HEK293 (cell line): ENCODE results near the gene CDK5.
A peak's percentile ranks its signal among the peaks of the same experiment; 100 is the strongest.

Experiments
- HOXC10 ChIP-seq: sonication (generic); formaldehyde crosslinking; IDR thresholded peaks from 2 replicates; pipeline ENCODE4 v1.8.1; 2023; ENCODE audit warnings: mild to moderate bottlenecking, missing genetic modification reagents
- MYNN ChIP-seq: fragments of 450-650 bp; formaldehyde crosslinking; IDR thresholded peaks from 2 replicates; pipeline ENCODE4 v1.5.1; 2016; ENCODE audit warnings: missing biosample characterization, missing genetic modification characterization, borderline replicate concordance
- RBAK ChIP-seq: fragments of 450-650 bp; formaldehyde crosslinking; IDR thresholded peaks from 2 replicates; pipeline ENCODE4 v1.5.1; 2016; ENCODE audit warnings: missing biosample characterization, missing genetic modification characterization
- YY2 ChIP-seq: fragments of 450-650 bp; formaldehyde crosslinking; IDR thresholded peaks from 2 replicates; pipeline ENCODE4 v1.5.1; 2016; ENCODE audit warnings: missing biosample characterization, missing genetic modification characterization
- ZBTB17 ChIP-seq: fragments of 450-650 bp; formaldehyde crosslinking; IDR thresholded peaks from 2 replicates; pipeline ENCODE4 v1.5.1; 2016; ENCODE audit warnings: missing biosample characterization, missing genetic modification characterization
- ZBTB20 ChIP-seq: fragments of 450-650 bp; formaldehyde crosslinking; IDR thresholded peaks from 2 replicates; pipeline ENCODE4 v1.5.1; 2016; ENCODE audit warnings: missing biosample characterization, missing genetic modification characterization
- ZNF121 ChIP-seq: fragments of 450-650 bp; formaldehyde crosslinking; IDR thresholded peaks from 2 replicates; pipeline ENCODE4 v1.5.1; 2016; ENCODE audit warnings: missing biosample characterization, missing genetic modification characterization
- ZNF132 ChIP-seq: fragments of 450-650 bp; formaldehyde crosslinking; IDR thresholded peaks from 2 replicates; pipeline ENCODE4 v1.5.1; 2017; ENCODE audit warnings: missing biosample characterization, missing genetic modification characterization, borderline replicate concordance
- ZNF169 ChIP-seq: fragments of 450-650 bp; formaldehyde crosslinking; IDR thresholded peaks from 2 replicates; pipeline ENCODE4 v1.5.1; 2016; ENCODE audit warnings: missing biosample characterization, missing genetic modification characterization
- ZNF202 ChIP-seq: fragments of 450-650 bp; formaldehyde crosslinking; IDR thresholded peaks from 2 replicates; pipeline ENCODE4 v1.5.1; 2016; ENCODE audit warnings: missing biosample characterization, missing genetic modification characterization, borderline replicate concordance
- ZNF211 ChIP-seq: fragments of 450-650 bp; formaldehyde crosslinking; IDR thresholded peaks from 2 replicates; pipeline ENCODE4 v1.5.1; 2016; ENCODE audit warnings: low read depth, missing biosample characterization, missing genetic modification characterization
- ZNF24 ChIP-seq: fragments of 450-650 bp; formaldehyde crosslinking; IDR thresholded peaks from 2 replicates; pipeline ENCODE4 v1.5.1; 2016; ENCODE audit warnings: missing biosample characterization, missing genetic modification characterization
- ZNF266 ChIP-seq: fragments of 450-650 bp; formaldehyde crosslinking; IDR thresholded peaks from 2 replicates; pipeline ENCODE4 v1.5.1; 2016; ENCODE audit warnings: missing biosample characterization, missing genetic modification characterization, low read depth
- ZNF302 ChIP-seq: fragments of 450-650 bp; formaldehyde crosslinking; IDR thresholded peaks from 2 replicates; pipeline ENCODE4 v1.5.1; 2016; ENCODE audit warnings: missing biosample characterization, missing genetic modification characterization, low read depth
- ZNF423 ChIP-seq: fragments of 450-650 bp; formaldehyde crosslinking; IDR thresholded peaks from 2 replicates; pipeline ENCODE4 v1.5.1; 2016; ENCODE audit warnings: missing biosample characterization, missing genetic modification characterization
- ZNF549 ChIP-seq: fragments of 450-650 bp; IDR thresholded peaks from 2 replicates; pipeline ENCODE4 v1.5.1; 2018; ENCODE audit warnings: missing biosample characterization, missing genetic modification characterization, mild to moderate bottlenecking, inconsistent platforms, moderate library complexity
- ZNF561 ChIP-seq: fragments of 450-650 bp; IDR thresholded peaks from 2 replicates; pipeline ENCODE4 v1.5.1; 2018; ENCODE audit warnings: missing biosample characterization, missing genetic modification characterization, borderline replicate concordance
- ZNF571 ChIP-seq: fragments of 450-650 bp; formaldehyde crosslinking; IDR thresholded peaks from 2 replicates; pipeline ENCODE4 v1.5.0; 2017; ENCODE audit warnings: missing biosample characterization, missing genetic modification characterization
- ZNF585B ChIP-seq: fragments of 450-650 bp; formaldehyde crosslinking; IDR thresholded peaks from 2 replicates; pipeline ENCODE4 v1.5.1; 2016; ENCODE audit warnings: missing biosample characterization, missing genetic modification characterization
- ZNF623 ChIP-seq: fragments of 450-650 bp; formaldehyde crosslinking; IDR thresholded peaks from 2 replicates; pipeline ENCODE4 v1.5.1; 2016; ENCODE audit warnings: missing biosample characterization, missing genetic modification characterization
- ZNF660 ChIP-seq: fragments of 450-650 bp; IDR thresholded peaks from 2 replicates; pipeline ENCODE4 v1.5.1; 2018; ENCODE audit warnings: missing biosample characterization, mild to moderate bottlenecking, missing genetic modification characterization
- ZNF664 ChIP-seq: fragments of 450-650 bp; formaldehyde crosslinking; IDR thresholded peaks from 2 replicates; pipeline ENCODE4 v1.5.1; 2016; ENCODE audit warnings: missing biosample characterization, missing genetic modification characterization
- ZNF670 ChIP-seq: fragments of 450-650 bp; formaldehyde crosslinking; IDR thresholded peaks from 2 replicates; pipeline ENCODE4 v1.5.1; 2016; ENCODE audit warnings: missing biosample characterization, missing genetic modification characterization, low read depth
- ZNF701 ChIP-seq: fragments of 450-650 bp; formaldehyde crosslinking; IDR thresholded peaks from 2 replicates; pipeline ENCODE4 v1.5.1; 2016; ENCODE audit warnings: missing biosample characterization, missing genetic modification characterization
- ZNF707 ChIP-seq: fragments of 450-650 bp; formaldehyde crosslinking; IDR thresholded peaks from 2 replicates; pipeline ENCODE4 v1.5.1; 2016; ENCODE audit warnings: missing biosample characterization, missing genetic modification characterization
- ZNF76 ChIP-seq: fragments of 450-650 bp; formaldehyde crosslinking; IDR thresholded peaks from 2 replicates; pipeline ENCODE4; 2016; ENCODE audit warnings: low read depth, missing biosample characterization, missing genetic modification characterization, borderline replicate concordance
- TF ChIP-seq, protein P1 (sequence below): fragments of 450-650 bp; formaldehyde crosslinking; conservative IDR thresholded peaks from 2 replicates; pipeline ENCODE4 v1.5.1; 2016; ENCODE audit warnings: low read depth, missing biosample characterization, missing genetic modification characterization
- TF ChIP-seq, protein P2 (sequence below): fragments of 450-650 bp; formaldehyde crosslinking; IDR thresholded peaks from 2 replicates; pipeline ENCODE4 v1.5.1; 2017; ENCODE audit warnings: missing biosample characterization, mild to moderate bottlenecking, missing genetic modification characterization, moderate library complexity
- TF ChIP-seq, protein P3 (sequence below): fragments of 450-650 bp; formaldehyde crosslinking; optimal IDR thresholded peaks from 2 replicates; pipeline ENCODE3; 2016; ENCODE audit warnings: missing biosample characterization, mild to moderate bottlenecking, missing genetic modification characterization
- TF ChIP-seq, protein P4 (sequence below): fragments of 450-650 bp; formaldehyde crosslinking; IDR thresholded peaks from 2 replicates; pipeline ENCODE4 v1.5.1; 2017; ENCODE audit warnings: missing biosample characterization, missing genetic modification characterization
- TF ChIP-seq, protein P5 (sequence below): sonication (generic); formaldehyde crosslinking; IDR thresholded peaks from 2 replicates; pipeline ENCODE4 v1.8.1; 2022; ENCODE audit warnings: mild to moderate bottlenecking, moderate library complexity, missing genetic modification reagents

Gene CDK5

DNA sequence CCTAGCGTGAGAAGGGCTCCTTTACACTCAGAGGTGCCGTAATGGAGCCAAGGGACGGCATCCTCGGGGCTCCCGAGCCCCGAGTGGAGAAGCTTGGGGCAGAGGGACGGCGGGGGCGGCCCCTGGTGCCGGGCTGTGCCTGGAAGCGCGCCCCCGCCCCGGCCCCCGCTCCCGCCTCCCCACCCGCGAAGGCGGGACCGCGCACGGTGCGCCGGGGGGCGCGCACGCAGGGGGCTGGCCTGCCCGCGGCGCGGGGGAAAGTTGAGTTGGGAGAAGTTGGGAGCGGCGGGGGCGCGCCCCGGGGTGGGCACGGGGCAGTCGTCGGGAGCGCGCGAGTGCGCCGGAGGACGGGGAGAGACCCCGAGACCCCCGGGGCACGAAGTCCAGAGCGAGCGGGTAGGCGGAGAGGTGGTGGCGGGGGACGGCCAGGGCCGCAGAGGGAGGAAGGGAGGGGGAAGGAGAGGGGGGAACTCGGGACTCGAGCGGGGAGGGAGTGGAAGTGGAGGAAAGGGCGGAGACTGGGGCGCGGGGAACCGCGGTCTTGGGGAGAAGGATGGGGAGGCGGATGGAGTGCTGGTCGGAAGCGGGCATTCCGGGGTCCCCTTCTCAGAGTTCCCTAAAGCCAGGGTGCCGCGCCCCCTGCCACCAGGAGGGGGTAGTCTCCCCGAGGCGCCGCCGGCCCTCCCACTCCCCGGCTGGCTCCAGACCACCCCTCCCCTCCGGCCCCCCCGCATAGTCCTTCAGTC, 1.8 kb upstream of the CDK5 start, which contains the start of gene SLC4A2 (continued):
- TF ChIP-seq, protein P1, sequence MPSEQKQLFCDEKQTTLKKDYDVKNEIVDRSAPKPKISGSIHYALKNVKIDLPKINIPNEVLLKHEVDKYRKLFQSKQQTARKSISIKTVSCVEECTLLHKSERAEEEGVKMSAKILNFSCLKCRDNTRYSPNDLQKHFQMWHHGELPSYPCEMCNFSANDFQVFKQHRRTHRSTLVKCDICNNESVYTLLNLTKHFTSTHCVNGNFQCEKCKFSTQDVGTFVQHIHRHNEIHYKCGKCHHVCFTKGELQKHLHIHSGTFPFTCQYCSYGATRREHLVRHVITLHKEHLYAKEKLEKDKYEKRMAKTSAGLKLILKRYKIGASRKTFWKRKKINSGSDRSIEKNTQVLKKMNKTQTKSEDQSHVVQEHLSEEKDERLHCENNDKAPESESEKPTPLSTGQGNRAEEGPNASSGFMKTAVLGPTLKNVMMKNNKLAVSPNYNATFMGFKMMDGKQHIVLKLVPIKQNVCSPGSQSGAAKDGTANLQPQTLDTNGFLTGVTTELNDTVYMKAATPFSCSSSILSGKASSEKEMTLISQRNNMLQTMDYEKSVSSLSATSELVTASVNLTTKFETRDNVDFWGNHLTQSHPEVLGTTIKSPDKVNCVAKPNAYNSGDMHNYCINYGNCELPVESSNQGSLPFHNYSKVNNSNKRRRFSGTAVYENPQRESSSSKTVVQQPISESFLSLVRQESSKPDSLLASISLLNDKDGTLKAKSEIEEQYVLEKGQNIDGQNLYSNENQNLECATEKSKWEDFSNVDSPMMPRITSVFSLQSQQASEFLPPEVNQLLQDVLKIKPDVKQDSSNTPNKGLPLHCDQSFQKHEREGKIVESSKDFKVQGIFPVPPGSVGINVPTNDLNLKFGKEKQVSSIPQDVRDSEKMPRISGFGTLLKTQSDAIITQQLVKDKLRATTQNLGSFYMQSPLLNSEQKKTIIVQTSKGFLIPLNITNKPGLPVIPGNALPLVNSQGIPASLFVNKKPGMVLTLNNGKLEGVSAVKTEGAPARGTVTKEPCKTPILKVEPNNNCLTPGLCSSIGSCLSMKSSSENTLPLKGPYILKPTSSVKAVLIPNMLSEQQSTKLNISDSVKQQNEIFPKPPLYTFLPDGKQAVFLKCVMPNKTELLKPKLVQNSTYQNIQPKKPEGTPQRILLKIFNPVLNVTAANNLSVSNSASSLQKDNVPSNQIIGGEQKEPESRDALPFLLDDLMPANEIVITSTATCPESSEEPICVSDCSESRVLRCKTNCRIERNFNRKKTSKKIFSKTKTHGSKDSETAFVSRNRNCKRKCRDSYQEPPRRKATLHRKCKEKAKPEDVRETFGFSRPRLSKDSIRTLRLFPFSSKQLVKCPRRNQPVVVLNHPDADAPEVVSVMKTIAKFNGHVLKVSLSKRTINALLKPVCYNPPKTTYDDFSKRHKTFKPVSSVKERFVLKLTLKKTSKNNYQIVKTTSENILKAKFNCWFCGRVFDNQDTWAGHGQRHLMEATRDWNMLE (tag by site-specific recombination): no peak
- TF ChIP-seq, protein P2, sequence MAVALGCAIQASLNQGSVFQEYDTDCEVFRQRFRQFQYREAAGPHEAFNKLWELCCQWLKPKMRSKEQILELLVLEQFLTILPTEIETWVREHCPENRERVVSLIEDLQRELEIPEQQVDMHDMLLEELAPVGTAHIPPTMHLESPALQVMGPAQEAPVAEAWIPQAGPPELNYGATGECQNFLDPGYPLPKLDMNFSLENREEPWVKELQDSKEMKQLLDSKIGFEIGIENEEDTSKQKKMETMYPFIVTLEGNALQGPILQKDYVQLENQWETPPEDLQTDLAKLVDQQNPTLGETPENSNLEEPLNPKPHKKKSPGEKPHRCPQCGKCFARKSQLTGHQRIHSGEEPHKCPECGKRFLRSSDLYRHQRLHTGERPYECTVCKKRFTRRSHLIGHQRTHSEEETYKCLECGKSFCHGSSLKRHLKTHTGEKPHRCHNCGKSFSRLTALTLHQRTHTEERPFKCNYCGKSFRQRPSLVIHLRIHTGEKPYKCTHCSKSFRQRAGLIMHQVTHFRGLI (tag by site-specific recombination): no peak
- TF ChIP-seq ZNF561 (no peak), ZNF664 (tag by site-specific recombination) (no peak), HOXC10 (CRISPR knock-in tag) (no peak), ZNF549 (tag by site-specific recombination) (no peak), ZNF211 (tag by site-specific recombination) (no peak), ZNF76 (tag by site-specific recombination) (peak; percentile 65; the same call in 1 of the 2 replicates), ZNF266 (no peak), ZNF302 (no peak), ZBTB20 (tag by site-specific recombination) (no peak), ZNF24 (peak; percentile 46; the same call in 1 of the 2 replicates), ZNF571 (no peak), ZNF701 (no peak), ZNF202 (tag by site-specific recombination) (no peak), ZNF660 (tag by site-specific recombination) (no peak), MYNN (tag by site-specific recombination) (no peak), YY2 (tag by site-specific recombination) (no peak), ZNF623 (0 out of 2 replicates have a peak, but pooled peaks have one; percentile 7), ZNF169 (tag by site-specific recombination) (no peak), ZNF423 (tag by site-specific recombination) (peak; percentile 63; the same call in 1 of the 2 replicates), RBAK (tag by site-specific recombination) (no peak), ZNF585B (no peak), ZNF132 (no peak), ZNF670 (tag by site-specific recombination) (no peak), ZBTB17 (no peak), ZNF121 (tag by site-specific recombination) (no peak), ZNF707 (tag by site-specific recombination) (no peak)
- TF ChIP-seq, protein P3, sequence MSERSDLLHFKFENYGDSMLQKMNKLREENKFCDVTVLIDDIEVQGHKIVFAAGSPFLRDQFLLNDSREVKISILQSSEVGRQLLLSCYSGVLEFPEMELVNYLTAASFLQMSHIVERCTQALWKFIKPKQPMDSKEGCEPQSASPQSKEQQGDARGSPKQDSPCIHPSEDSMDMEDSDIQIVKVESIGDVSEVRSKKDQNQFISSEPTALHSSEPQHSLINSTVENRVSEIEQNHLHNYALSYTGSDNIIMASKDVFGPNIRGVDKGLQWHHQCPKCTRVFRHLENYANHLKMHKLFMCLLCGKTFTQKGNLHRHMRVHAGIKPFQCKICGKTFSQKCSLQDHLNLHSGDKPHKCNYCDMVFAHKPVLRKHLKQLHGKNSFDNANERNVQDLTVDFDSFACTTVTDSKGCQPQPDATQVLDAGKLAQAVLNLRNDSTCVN (tag by site-specific recombination): peak; percentile 94
- TF ChIP-seq, protein P4, sequence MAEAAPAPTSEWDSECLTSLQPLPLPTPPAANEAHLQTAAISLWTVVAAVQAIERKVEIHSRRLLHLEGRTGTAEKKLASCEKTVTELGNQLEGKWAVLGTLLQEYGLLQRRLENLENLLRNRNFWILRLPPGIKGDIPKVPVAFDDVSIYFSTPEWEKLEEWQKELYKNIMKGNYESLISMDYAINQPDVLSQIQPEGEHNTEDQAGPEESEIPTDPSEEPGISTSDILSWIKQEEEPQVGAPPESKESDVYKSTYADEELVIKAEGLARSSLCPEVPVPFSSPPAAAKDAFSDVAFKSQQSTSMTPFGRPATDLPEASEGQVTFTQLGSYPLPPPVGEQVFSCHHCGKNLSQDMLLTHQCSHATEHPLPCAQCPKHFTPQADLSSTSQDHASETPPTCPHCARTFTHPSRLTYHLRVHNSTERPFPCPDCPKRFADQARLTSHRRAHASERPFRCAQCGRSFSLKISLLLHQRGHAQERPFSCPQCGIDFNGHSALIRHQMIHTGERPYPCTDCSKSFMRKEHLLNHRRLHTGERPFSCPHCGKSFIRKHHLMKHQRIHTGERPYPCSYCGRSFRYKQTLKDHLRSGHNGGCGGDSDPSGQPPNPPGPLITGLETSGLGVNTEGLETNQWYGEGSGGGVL (tag by site-specific recombination): peak; percentile 99
- TF ChIP-seq, protein P5, sequence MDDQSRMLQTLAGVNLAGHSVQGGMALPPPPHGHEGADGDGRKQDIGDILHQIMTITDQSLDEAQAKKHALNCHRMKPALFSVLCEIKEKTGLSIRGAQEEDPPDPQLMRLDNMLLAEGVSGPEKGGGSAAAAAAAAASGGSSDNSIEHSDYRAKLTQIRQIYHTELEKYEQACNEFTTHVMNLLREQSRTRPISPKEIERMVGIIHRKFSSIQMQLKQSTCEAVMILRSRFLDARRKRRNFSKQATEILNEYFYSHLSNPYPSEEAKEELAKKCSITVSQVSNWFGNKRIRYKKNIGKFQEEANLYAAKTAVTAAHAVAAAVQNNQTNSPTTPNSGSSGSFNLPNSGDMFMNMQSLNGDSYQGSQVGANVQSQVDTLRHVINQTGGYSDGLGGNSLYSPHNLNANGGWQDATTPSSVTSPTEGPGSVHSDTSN (CRISPR knock-in tag): no peak
